ENCODE data around the gene UBE3B.

The UBE3B gene

DNA sequence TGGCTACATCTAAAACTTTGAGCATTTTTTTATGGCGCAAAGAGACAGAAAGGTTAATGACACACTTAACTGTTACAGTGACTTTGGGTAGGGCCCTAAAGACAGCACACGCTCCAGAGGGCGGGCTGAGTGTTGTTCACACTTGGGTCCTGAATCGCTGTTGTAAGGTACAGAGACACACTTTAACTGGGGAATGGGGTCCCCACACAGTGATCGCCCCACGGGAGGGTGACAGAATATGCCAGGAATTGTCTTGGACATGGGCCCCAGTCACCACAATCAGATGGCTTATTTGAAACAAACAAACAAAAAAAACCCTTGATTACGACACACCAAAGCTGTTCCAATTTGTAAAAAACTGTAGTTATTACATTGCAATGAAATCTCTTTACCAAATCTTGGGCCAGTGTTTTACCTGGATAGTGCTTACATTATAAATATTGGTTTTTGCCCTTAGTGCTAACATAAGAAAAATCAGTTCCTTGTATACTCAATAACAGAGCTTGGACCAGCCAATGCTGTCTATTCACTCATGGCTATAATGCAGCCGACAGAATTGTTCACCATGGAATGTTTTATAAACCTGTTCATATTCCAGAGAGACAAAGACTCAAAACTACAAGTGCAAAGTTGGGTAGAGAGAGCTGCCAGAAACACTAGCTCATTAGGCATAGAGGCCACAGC is 28.6 kb upstream of the UBE3B start:
- DNase-seq (ENCODE audit: low spot score) = no peak

DNA sequence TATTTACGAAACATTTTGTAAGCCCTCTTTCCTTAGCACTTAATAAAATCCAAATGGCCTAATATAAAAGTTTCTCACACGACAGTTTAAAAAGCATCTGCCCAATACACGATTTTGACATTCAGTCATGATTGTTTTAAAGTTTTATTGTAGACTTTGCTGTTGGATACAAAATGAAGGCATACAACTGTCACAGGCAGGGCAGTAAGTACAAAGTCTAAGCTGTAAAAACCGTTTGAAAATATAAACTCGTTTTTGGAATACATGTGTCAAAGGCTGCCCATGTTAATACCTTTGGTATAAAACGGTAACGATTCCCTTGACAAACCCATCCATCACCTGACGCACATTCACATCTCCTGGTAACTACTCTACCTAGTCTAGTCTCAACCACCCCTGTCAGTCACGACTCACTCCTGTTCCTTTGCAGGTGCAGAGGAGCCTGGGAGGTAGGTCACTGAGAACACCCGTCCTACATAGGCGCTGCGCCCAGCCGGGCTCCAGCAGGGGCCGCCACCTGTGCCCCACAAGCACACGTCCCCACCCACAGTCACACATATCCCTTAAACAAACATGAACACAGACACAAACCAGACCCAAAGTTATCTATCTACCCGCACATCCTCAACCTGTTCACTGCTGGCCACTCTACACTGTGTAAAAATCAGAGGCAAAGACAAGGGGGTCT is 27.4 kb upstream of the UBE3B start:
- no peak for DNase-seq (ENCODE audit: low spot score)

DNA sequence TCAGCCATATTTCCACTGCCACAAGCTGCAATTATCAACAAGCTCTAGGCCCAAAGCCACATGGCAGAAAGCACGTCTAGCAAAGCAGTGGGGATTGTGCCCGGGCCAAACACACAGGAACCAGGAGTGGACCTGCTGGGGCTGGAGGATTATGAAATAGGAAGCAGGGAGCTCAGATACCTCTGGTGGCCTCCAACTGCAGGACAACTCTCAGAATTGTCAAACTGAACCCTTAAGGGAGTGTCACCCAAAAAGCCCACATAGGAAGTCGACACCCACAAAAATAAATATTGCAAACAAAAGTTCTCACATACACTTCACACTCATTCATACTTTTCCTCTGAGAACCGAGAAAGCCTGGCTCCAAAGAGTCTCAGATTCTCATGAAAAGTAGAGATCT is 26.5 kb upstream of the UBE3B start:
- no peak for DNase-seq (ENCODE audit: low spot score)

DNA sequence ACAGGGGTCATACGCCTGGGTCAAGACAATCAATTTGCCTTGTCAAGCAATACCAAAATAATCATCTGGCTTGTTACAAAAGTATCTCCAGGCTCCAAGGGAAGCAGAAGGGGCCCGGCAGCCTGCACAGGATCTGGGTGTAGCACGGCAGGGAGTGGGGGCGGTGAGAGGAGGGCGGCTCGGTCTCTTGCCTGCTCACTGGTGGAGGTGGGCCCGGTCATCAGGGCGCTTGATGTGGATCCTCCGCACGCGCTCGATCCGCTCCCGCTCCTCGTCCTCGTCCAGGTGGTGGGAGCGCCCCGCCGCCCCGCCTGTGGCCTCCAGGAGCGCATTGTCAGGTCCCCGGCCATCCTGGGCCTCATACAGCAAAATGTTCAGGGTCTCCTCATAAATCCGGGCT is 26.0 kb upstream of the UBE3B start:
- no peak for DNase-seq (ENCODE audit: low spot score)

DNA sequence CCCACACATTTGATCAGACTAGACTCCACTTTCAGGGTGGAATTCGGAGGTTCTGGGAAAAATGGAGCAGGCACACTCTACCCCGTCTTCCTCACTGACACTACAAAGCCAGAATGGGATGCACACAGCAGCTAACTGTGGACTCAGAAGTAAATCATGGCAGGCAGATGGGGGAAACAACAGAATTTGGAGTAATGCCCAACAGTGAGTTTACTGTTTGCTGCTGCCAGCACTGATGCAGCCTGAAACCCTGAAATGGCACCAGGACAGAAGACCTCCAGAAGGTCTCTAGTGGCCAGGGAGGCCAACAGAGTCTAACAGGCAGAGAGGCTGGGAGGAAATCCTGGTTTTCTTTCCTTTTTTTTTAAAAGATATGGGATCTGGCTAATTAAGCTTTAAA is 24.9 kb upstream of the UBE3B start:
- no peak for DNase-seq (ENCODE audit: low spot score)

DNA sequence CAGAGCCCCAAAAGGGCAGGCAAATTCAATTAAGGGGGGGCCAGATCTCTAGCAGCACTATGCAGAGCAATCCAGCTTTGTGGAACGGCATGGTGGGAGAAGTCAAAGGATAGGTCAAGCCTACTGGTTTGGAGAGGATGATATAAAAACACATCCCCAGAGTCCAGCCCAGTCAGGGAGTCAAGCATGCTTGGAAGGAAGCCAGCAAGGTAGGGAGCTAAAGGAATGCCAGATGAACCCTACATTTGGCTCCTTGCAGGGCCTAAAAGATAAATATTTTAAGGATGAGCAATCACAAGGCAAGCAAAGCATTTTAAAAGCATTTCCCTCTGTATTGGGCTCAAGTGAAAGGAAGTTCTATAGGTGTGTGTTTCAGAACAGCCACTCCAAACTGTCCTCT is 21.7 kb upstream of the UBE3B start:
- no peak for DNase-seq (ENCODE audit: low spot score)

DNA sequence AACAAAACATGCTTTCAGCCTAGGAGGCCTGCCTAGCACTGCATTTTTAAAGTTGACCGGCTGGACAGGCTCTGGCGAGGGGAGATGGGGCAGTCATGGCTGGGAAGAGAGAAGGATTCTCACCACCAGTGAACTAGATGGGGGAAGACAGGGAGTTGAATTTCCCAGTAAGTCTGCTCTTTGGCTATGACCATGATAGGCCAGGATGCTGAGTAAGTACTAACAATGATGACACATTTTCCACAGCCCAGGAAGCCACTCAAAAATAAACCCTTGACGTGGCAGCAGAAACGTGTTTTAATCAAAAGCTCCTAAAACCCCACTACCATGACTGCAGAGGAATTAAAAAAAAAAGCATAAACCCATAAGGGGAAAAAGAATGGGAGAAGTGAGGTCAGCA is 19.3 kb upstream of the UBE3B start:
- no peak for DNase-seq (ENCODE audit: low spot score)

DNA sequence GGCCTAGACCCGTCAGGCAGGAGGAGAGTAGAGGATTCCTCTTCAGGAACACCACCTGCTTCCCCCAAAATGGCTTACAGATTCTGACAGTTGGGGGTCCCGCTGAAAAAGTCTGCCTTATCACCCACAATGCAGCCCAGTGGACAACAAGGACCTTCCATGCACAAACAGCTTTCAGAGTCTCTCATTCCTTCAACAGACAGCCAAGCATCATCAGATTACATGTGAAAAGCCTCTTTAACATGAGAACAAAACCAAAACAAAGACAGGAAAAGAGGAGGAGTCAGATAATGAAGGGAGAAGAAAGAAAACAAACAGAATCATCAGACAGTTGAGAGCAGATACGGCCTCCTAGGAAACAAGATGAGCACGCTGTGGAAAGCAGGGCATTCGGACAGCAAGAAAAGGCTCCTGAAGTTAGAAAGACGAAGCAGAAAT is 18.6 kb upstream of the UBE3B start:
- no peak for DNase-seq (ENCODE audit: low spot score)

DNA sequence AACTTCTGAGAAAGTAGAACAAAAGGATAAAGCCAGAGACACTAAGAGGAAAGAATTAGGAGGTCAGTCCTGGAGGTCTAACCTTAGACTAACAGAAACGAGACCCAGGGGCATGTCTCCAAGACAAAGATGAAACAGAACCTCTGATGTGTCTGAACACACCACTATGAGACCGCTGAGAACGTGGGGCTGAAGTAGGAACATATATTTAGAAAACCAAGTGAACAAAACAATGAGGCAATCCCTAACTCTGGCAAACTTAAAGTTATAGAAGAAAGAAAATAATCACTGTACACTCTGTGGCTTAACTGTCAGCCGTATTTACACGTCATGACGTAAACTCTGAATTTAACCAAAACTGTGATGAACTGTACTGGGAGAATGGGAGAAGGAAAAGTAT is 18.2 kb upstream of the UBE3B start:
- no peak for DNase-seq (ENCODE audit: low spot score)

DNA sequence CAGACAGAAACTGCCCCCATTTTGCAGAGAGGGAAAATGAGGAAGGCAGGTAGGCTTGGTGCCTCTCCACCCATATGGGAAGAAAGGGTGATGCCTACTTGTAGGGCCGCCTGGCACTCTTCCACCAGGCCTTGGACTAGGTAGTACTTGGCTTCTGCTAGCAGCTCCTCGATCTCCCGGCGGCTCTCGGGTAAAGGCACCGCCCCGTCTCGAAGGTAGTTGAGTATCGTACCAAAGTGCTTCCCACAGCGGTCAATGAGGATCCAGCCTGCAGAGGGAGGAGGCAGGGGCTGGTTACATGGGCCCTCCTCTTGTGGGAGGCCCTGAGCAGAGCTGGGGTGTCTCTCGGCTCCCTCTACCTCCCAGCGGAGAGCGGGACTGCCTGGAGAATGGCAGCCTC is 16.9 kb upstream of the UBE3B start:
- no peak for DNase-seq (ENCODE audit: low spot score)

DNA sequence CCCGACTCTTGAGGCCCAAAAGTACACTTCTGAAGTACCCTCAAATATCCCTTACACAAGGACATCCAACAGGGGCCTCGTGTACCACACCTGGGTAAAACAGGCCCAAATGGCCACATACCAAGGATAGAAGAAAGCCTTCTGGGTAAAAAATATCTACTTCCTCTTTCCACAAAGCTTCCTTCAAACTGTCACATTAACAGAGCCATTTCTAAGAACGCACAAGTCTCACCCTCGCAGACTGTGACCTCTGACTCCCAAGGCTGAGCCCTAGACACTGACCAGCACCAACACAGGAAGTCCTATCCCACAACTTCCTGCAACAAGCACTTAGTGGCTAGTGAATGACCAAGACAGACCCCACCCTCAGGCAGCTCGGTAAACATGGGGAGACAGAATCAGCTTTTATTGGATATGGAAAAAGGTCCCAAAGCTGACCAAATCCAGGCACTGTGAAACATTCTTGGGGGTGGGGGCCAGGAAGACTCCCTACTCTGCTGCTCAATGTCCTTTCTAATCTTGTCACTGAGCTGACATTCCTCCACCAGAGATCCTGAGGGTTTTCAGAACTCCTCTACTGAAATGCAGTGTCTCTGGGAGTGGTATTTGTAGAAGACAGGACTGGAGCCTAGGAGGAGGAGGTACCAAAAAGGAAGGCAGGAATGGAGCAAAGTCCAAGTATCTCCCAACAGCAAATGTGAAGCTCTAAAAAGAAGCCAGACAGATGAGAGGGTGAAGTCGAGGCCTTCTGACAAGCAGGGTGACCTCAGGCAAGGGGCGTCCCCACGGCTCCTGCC is 16.2 kb upstream of the UBE3B start:
- no peak for DNase-seq (ENCODE audit: low spot score)

DNA sequence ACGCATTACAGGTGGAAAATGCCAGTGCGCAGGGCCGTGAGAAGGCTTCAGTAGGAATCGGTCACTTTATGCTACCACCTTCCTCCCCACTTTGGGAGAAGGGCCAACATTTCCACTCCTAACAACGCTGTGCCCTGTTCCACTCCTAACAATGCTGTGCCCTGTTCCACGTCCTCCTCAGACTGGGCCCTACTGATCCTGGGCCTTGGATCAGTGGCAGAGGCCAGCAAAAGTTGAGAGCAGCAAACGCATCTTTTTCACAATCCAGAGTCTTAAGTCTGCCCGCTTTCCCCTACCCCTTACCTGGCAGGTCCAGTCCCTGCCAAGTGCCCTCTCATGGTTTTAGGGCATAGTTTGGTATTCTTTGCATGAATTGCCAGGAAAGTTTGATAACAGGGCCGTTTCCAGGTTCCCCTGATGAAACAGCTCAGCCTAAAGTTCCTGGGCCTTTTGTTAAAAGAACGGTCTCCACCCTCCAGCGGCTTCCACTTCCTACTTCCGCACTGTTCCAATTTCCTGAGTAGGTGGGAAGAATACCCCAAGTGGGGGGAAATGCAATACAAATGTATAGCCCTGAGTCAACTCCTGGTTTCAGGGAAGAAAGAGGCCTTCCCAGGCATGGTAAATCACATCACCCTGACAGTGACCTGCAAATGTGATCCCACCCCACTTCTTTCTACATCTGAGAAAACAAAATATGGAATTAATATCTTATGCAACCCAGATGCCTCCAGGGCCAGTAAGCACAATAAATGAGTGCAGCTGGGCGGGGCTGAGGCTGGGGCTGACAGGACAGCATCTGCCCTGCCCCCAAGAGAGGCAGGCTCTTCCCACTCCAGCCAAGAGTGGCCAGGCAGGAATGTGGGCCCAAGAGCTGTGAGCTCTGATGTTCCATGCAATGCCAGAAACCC is 15.3 kb upstream of the UBE3B start:
- DNase-seq (ENCODE audit: low spot score) = no peak

DNA sequence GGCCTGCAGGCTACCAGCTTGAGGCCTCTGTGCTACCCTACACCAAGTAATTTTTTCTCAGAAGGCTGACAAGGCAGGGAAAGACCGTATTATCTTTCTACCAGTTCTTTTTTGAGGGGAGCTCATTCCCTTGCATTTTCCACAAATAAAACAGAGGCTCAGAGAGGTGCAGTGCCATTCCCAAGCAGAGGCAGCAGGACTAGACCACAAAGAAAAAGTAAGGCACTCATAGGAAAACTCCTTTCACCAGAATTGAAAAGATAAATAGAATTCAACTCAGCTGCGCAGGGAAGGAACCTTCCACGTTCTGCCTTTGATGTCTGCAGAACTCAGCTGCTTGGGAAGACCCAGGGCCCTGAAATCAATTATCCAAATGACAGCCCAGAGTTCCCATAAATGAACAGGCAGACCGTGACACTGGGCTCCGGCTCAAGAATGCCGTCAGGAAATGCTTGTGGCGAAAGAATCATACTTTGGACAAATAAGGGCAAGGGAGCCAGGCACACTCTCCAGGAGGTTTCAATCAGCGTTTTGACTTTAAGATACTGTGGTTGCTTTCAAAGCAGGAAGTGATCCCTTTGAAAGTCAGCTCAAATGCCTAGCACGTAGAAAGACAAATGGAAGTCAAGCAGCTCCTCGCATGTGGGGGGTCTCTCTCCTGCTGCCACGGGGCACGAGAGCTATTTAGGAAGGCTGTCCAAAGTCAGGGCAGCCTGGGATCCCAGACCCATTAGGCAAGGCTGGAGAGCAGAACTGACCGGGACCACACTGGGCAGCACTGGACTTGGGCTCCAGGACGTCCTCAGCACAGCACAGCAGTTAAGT is 14.4 kb upstream of the UBE3B start:
- DNase-seq (ENCODE audit: low spot score) = no peak

DNA sequence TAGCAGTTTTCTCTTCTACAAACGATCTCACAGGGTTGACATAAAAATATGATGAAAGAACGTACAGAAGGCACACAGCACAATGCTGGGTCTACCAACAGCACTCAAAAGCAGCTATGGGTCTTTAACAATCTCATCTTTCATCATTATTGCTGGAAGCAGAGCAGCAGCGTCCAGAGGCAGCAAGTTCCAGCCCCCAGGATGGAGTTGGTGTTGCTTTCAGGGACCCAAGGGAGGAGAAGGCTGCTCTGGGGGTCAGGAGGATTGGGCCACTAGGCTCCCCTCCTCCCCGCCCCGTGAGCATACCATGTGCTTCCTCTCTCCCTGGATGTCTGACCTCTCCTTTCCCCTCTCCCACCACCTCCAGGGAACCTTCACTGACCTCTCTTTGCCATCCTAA is 13.7 kb upstream of the UBE3B start:
- no peak for DNase-seq (ENCODE audit: low spot score)

DNA sequence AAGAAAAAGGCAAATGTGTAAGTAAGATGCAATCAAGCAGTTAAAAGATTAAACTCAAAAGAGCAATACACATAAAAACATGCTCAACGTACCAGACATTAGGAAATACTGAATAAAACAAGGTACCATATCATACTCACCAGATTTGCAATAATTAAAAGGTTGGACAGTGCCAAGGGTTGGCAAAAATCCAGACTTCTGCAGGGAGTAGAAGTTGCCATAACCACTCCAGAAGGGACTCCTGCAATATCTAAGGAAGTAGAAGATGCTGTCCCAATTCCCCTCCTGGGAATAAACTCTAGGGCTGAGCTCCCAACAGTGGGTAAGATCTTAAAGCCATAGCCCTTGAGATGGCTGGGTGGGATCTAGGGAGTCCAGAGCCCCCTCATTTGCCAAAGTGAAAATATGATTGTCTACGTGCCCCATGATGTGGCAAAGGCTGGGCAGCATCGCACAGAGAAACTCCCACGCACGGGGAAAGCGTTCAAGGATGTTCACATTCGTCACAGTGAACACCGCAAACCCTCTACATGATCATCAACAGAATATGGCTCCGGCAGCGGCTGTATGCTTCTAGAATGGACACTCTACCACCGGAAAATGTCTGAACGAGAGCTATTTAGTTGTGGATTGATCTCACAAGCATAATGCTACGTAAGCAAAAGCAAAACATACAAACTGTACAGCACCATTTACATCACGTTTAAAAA is 12.6 kb upstream of the UBE3B start:
- no peak for DNase-seq (ENCODE audit: low spot score)

DNA sequence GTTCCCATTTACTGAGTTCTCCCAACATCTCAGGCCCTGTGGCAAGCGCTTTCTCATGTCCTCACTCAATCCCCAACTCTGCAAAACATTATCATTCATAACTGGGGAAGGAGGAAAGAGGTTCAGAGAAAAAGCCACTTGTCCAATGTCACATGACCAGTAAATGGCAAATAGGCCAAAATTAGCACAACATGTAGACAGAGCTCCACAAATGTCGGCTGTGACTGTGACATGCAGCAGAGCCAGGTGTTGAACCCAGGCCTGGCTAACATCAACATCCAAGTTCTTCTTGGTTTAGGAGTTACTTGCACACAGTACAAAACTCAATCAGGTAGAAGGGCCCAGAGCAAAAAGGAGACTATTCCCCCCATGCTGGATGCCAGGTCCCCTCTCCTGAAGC is 11.1 kb upstream of the UBE3B start:
- no peak for DNase-seq (ENCODE audit: low spot score)

DNA sequence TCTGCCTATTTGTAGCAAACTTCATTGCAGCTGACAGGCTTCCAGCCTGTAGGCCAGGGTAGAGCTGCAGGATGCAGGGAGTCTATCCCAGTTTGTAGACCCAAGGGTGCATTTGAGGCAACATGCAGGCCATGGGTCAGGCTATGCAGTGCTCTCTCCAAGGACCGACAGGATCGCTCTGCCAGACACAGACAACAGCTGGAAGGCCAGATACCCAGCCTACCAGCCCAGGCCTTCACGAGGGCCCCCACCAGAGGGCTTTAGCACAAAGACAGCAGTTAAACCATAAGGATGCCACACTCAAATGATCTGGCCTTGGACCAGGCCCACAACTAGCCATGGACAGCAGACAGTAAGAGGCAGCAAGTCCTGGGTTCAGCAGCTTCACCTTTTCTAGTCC is 10.6 kb upstream of the UBE3B start:
- DNase-seq (ENCODE audit: low spot score) = no peak

DNA sequence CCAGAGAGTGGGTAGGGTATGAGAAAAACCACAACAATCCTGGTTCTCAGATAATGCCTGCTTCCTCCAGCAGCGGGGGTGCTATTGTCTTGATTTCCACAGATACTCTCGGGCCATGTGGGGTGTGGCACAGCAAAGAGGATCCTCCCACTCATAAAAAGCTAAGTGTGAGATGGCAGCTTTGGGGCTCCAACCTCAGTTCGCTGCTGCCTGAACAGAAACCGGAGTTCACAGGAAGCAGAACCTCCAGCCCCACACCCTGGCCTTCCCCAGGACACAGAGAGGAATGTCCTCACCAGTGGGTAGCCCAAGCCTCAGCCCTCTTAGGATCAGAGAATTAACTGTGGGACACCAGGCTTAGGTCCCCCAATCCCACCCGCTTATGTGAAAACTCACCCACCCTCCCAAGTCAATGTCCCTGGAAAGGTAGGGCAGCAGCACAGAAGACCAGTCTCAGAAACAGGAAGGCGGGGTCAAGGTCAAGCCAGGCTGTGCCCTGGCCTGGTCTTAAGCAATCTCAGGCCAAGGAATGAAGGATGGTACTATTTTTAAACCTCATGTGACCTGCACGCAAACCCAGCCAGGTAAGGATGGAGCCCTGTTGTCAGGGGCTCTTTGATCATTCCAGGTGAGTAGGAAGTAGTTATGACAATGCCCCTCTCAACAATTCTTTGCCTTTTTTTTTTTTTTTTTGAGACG is 9.3 kb upstream of the UBE3B start:
- no peak for DNase-seq (ENCODE audit: low spot score)

DNA sequence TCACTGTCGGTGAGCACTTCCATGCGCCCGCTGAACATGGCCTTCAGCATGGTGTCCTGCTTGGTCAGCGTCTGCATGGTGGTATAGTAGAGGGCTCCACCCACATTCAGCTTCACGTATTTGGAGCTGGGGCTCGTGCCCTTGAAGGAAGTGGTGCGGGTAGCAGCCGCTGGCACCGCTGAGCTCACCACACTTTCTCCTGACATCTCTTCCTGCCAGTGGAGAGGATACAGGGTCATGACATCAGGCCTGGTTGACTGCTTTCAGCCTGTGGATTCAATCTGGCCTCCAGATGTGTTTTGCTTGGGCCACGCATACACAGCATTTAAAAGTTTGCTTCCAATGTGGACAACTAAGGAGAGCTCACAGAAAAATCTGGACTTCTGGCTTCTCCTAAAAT is 7.9 kb upstream of the UBE3B start:
- no peak for DNase-seq (ENCODE audit: low spot score)

DNA sequence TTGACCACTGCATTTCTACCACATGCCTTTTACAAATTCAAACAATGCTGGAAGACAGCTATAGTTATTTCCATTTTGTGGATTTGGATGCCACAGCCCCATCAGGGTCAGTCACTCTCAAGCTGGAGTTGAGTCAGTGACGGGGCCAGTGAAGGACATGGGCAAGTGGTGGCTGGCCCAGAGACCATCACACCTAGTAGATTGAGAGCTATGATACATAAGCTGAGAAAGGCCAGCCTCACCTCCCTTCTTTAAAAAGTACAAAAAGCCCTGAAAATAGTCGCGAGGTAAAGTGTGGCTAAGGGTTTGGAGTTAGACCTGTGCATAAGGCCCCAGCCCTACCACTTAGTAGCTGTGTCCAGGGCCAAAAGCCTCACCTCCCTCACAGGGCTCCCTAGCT is 4.4 kb upstream of the UBE3B start:
- DNase-seq (ENCODE audit: low spot score) = no peak

Measured in hematopoietic multipotent progenitor cell treated with erythropoietin and hydrocortisone succinate and interleukin-3 and kit ligand, for 17 days (in vitro differentiated cells).